ENCODE results near the gene GMEB2. TPM values are rescaled to one million over a fixed set of nuclear protein-coding genes. Genes with fewer than 3 reads are reported as not detected.
A peak's percentile ranks its signal among the peaks of the same experiment; 100 is the strongest.
"Not testable (repeated sequence)": the region's sequence is repeated elsewhere in the genome, so short reads cannot be mapped to it uniquely, and the experiment has no call there.

The GMEB2 gene
- polyA plus RNA-seq (ENCODE audit: insufficient read length in 3 of 3), result 1 to 10 TPM; 7.5 to 9.8 (median 8.9) TPM

GRCh38 chr20:63626424-63627128, at the start of gene GMEB2:
Gene GMEB2 (minus strand): TSS chr20:63627101. CDS start chr20:63619397, 7,704 bp downstream.
- DNase-seq (ENCODE audit: low read depth in 3 of 3, low spot score in 2 of 3), result peak in 1 of 3 donors; percentile 47

- DNase-seq (ENCODE audit: low read depth in 3 of 3, low spot score in 2 of 3), result no peak
Measured at GRCh38 chr20:63675681-63676368, 48.9 kb upstream of the GMEB2 start.

- DNase-seq (ENCODE audit: low read depth in 3 of 3, low spot score in 2 of 3), result no peak
Measured at GRCh38 chr20:63673951-63674350, 47.0 kb upstream of the GMEB2 start.

GRCh38 chr20:63672666-63673065, 45.8 kb upstream of the GMEB2 start:
- no peak for DNase-seq (ENCODE audit: low read depth in 3 of 3, low spot score in 2 of 3)

- DNase-seq (ENCODE audit: low read depth in 3 of 3, low spot score in 2 of 3), result not testable (repeated sequence)
Measured at GRCh38 chr20:63671695-63672094, 44.8 kb upstream of the GMEB2 start.

- no peak for DNase-seq (ENCODE audit: low read depth in 3 of 3, low spot score in 2 of 3)
Measured at GRCh38 chr20:63668351-63668750, 41.5 kb upstream of the GMEB2 start.

GRCh38 chr20:63667858-63668257, 41.0 kb upstream of the GMEB2 start:
- DNase-seq (ENCODE audit: low read depth in 3 of 3, low spot score in 2 of 3), result no peak

GRCh38 chr20:63665708-63666107, 38.8 kb upstream of the GMEB2 start:
- DNase-seq (ENCODE audit: low read depth in 3 of 3, low spot score in 2 of 3), result no peak

- DNase-seq (ENCODE audit: low read depth in 3 of 3, low spot score in 2 of 3), result no peak
Measured at GRCh38 chr20:63664861-63665594, 38.1 kb upstream of the GMEB2 start.

GRCh38 chr20:63664143-63664851, 37.4 kb upstream of the GMEB2 start:
- DNase-seq (ENCODE audit: low read depth in 3 of 3, low spot score in 2 of 3), result no peak

GRCh38 chr20:63663332-63664066, 36.6 kb upstream of the GMEB2 start:
- DNase-seq (ENCODE audit: low read depth in 3 of 3, low spot score in 2 of 3), result no peak

- DNase-seq (ENCODE audit: low read depth in 3 of 3, low spot score in 2 of 3), result no peak
Measured at GRCh38 chr20:63662813-63663189, 35.9 kb upstream of the GMEB2 start.

- DNase-seq (ENCODE audit: low read depth in 3 of 3, low spot score in 2 of 3), result no peak
Measured at GRCh38 chr20:63661959-63662812, 35.3 kb upstream of the GMEB2 start.

- no peak for DNase-seq (ENCODE audit: low read depth in 3 of 3, low spot score in 2 of 3)
Measured at GRCh38 chr20:63661108-63661507, 34.2 kb upstream of the GMEB2 start.

- DNase-seq (ENCODE audit: low read depth in 3 of 3, low spot score in 2 of 3), result no peak
Measured at GRCh38 chr20:63660622-63661021, 33.7 kb upstream of the GMEB2 start.

GRCh38 chr20:63660174-63660573, 33.3 kb upstream of the GMEB2 start:
- not testable (repeated sequence) for DNase-seq (ENCODE audit: low read depth in 3 of 3, low spot score in 2 of 3)

- DNase-seq (ENCODE audit: low read depth in 3 of 3, low spot score in 2 of 3), result no peak
Measured at GRCh38 chr20:63659370-63659769, 32.5 kb upstream of the GMEB2 start.

GRCh38 chr20:63658749-63659187, 31.9 kb upstream of the GMEB2 start:
- no peak for DNase-seq (ENCODE audit: low read depth in 3 of 3, low spot score in 2 of 3)
